Stomach (tissue), 9 donors: ENCODE measurements around the gene TMEM209. TPM values are rescaled to one million over a fixed set of nuclear protein-coding genes. Genes with fewer than 3 reads are reported as not detected.
"Not testable (repeated sequence)": the region's sequence is repeated elsewhere in the genome, so short reads cannot be mapped to it uniquely, and the experiment has no call there.

Experiments
- DNase-seq, 2 donors: peaks; one replicate each; pipeline versions ENCODE4 v3.0.0 to v3.0.0-alpha.2; 2013 to 2019
- H3K27ac ChIP-seq, 5 donors: fragments of 200-600 bp in 4 of 5; sonication (generic) in 4 of 5; one replicate each; pipeline ENCODE4 v1.5.1; 2013 to 2019; ENCODE audit warnings: mild to moderate bottlenecking in 1 of 5, moderate library complexity in 1 of 5
- H3K27me3 ChIP-seq, 3 donors: fragments of 200-600 bp; sonication (generic); one replicate each; pipeline ENCODE4 v1.5.1; 2017 to 2019; ENCODE audit warnings: mixed run types in 1 of 3
- H3K36me3 ChIP-seq, 4 donors: fragments of 200-600 bp; sonication (generic); 1 replicate in 3 of 4; 2 replicates in 1 of 4; pipeline ENCODE4 v1.5.1; 2016 to 2019
- H3K4me1 ChIP-seq, 4 donors: fragments of 200-600 bp; sonication (generic); one replicate each; pipeline ENCODE4 v1.5.1; 2016 to 2019
- H3K4me3 ChIP-seq, 4 donors: fragments of 200-600 bp; sonication (generic) in 3 of 4; one replicate each; pipeline ENCODE4 v1.5.1; 2016 to 2019; ENCODE audit warnings: mild to moderate bottlenecking in 1 of 4
- H3K9me3 ChIP-seq, 4 donors: fragments of 200-600 bp; sonication (generic); one replicate each; pipeline ENCODE4 v1.5.1; 2016 to 2019
- EP300 ChIP-seq: sonication (generic); formaldehyde crosslinking; IDR thresholded peaks from one replicate; pipeline ENCODE4 v1.6.1; 2017; ENCODE audit warnings: antibody characterized with exemption
- POLR2A ChIP-seq, 4 donors: fragments of 450-650 bp; IDR thresholded peaks; one replicate each; pipeline ENCODE4 v1.6.1; 2016; ENCODE audit warnings: antibody characterized with exemption in 4 of 4, control low read depth in 2 of 4, mild to moderate bottlenecking in 1 of 4, moderate library complexity in 1 of 4
- POLR2AphosphoS5 ChIP-seq, 3 donors: sonication (generic); formaldehyde crosslinking; IDR thresholded peaks; one replicate each; pipeline ENCODE4 v1.6.1; 2016; ENCODE audit warnings: antibody characterized with exemption in 3 of 3
- WGBS, 5 donors: extraction: QIAGEN DNeasy Blood & Tissue Kit in 3 of 5; methylation state at CpG; one replicate each; pipeline versions ENCODE4 v1.1.5 to v1.1.7; 2013 to 2018; 5-methylcytosine and 5-hydroxymethylcytosine counted together
- intact Hi-C: fragments of 100-400 bp; cut with DNase I; formaldehyde crosslinking; loops from one replicate; pipeline ENCODE4 v1.15.1; 2023; ENCODE audit warnings: low total_unique reads
- polyA plus RNA-seq, 3 donors: library from polyadenylated mRNA; stranded (reverse); fragments of 200-250 nt; gene quantifications; one replicate each; pipeline ENCODE4 v1.2.3, GENCODE V29; 2013
- total RNA-seq, 5 donors: library from RNA; depleted of rRNA; stranded (reverse); fragments of >200 nt; gene quantifications; one replicate each; pipeline versions ENCODE4 v1.1.0 to v1.2.3, GENCODE V29; 2014 to 2016
- TF ChIP-seq, protein P1 (sequence below), 7 experiments: fragments of 450-650 bp in 4 of 7; fragments of 200-600 bp in 3 of 7; sonication (generic) in 3 of 7; IDR thresholded peaks; one replicate each; pipeline ENCODE4 v1.5.1; 2016 to 2019; ENCODE audit warnings: antibody characterized with exemption in 7 of 7, control low read depth in 2 of 7, mild to moderate bottlenecking in 1 of 7
- donor health status: healthy with polysubstance abuse.
- donor health status: Bipolar disorder and iron deficiency.
- donor health status: healthy.

TMEM209 gene
- total and polyA plus RNA-seq, 8 donors, result 3.2 to 24.6 (median 8.9) TPM

GRCh38 chr7:130242198-130243014 lies 37.2 kb upstream of the TMEM209 start:
- 28 to 38% (median 35%) methylated on average over 5 of the region's 5 CpGs for WGBS, 5 donors
- no peaks in the 10 kb centered on the region for H3K27me3 ChIP-seq
- no peak overlapping the region for H3K4me3 ChIP-seq
- H3K27ac ChIP-seq, result no peak overlapping the region
- TF ChIP-seq, protein P1, sequence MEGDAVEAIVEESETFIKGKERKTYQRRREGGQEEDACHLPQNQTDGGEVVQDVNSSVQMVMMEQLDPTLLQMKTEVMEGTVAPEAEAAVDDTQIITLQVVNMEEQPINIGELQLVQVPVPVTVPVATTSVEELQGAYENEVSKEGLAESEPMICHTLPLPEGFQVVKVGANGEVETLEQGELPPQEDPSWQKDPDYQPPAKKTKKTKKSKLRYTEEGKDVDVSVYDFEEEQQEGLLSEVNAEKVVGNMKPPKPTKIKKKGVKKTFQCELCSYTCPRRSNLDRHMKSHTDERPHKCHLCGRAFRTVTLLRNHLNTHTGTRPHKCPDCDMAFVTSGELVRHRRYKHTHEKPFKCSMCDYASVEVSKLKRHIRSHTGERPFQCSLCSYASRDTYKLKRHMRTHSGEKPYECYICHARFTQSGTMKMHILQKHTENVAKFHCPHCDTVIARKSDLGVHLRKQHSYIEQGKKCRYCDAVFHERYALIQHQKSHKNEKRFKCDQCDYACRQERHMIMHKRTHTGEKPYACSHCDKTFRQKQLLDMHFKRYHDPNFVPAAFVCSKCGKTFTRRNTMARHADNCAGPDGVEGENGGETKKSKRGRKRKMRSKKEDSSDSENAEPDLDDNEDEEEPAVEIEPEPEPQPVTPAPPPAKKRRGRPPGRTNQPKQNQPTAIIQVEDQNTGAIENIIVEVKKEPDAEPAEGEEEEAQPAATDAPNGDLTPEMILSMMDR (IDR thresholded peaks at IDR 0.05), result peak in 5 of 7 experiments; percentile 48 to 65 (median 55)
- TF ChIP-seq POLR2A (IDR thresholded peaks at IDR 0.05), result no peak
- no peaks in the 10 kb centered on the region for H3K36me3 ChIP-seq
- H3K9me3 ChIP-seq, result peaks cover 0 to 7% (median 0%) of the 10 kb centered on the region in 4 donors
- intact Hi-C loops, result no loop called here
- H3K4me1 ChIP-seq, result peaks cover 0 to 4% (median 0%) of the 10 kb centered on the region in 4 donors
- peak; percentile 49 to 68 for DNase-seq

- Histone ChIP-seq H3K4me1 (peaks cover 0 to 4% (median 0%) of the 10 kb centered on the region in 4 donors), H3K27me3 (no peaks in the 10 kb centered on the region), H3K27ac (no peak overlapping the region), H3K36me3 (no peaks in the 10 kb centered on the region), H3K4me3 (no peak overlapping the region), H3K9me3 (no peaks in the 10 kb centered on the region)
- TF ChIP-seq POLR2A (IDR thresholded peaks at IDR 0.05) (no peak), EP300 (no peak), POLR2AphosphoS5 (IDR thresholded peaks at IDR 0.05) (no peak)
- TF ChIP-seq, protein P1 (IDR thresholded peaks at IDR 0.05), result no peak
- DNase-seq, result no peak
- WGBS, 5 donors, result 97 to 100% (median 98%) methylated on average over 1 of the region's 1 CpG
- intact Hi-C loops, result no loop called here
Observed at GRCh38 chr7:130240240-130240639, 35.0 kb upstream of the TMEM209 start.

GRCh38 chr7:130236361-130236760 lies 31.2 kb upstream of the TMEM209 start:
- intact Hi-C loops, H3K4me3 ChIP-seq: not testable (repeated sequence)
- 79 to 88% (median 84%) methylated on average over 4 of the region's 4 CpGs for WGBS, 5 donors

GRCh38 chr7:130234078-130234477 lies 28.9 kb upstream of the TMEM209 start:
- no peaks in the 10 kb centered on the region for H3K27me3 ChIP-seq
- intact Hi-C loops, result no loop called here
- no peak overlapping the region for H3K27ac ChIP-seq
- H3K36me3 ChIP-seq, result no peaks in the 10 kb centered on the region
- no peak overlapping the region for H3K4me3 ChIP-seq
- 65 to 90% (median 70%) methylated on average over 2 of the region's 2 CpGs for WGBS, 5 donors
- DNase-seq, result no peak
- TF ChIP-seq, protein P1 (IDR thresholded peaks at IDR 0.05), result no peak
- TF ChIP-seq POLR2AphosphoS5 (IDR thresholded peaks at IDR 0.05) (no peak), POLR2A (IDR thresholded peaks at IDR 0.05) (no peak), EP300 (no peak)
- H3K4me1 ChIP-seq, result no peaks in the 10 kb centered on the region
- no peaks in the 10 kb centered on the region for H3K9me3 ChIP-seq

More at GRCh38 chr7:130236361-130236760, 31.2 kb upstream of the TMEM209 start:
- not testable (repeated sequence) for H3K27ac ChIP-seq, H3K9me3 ChIP-seq, H3K4me1 ChIP-seq, DNase-seq, H3K27me3 ChIP-seq, H3K36me3 ChIP-seq

DNA sequence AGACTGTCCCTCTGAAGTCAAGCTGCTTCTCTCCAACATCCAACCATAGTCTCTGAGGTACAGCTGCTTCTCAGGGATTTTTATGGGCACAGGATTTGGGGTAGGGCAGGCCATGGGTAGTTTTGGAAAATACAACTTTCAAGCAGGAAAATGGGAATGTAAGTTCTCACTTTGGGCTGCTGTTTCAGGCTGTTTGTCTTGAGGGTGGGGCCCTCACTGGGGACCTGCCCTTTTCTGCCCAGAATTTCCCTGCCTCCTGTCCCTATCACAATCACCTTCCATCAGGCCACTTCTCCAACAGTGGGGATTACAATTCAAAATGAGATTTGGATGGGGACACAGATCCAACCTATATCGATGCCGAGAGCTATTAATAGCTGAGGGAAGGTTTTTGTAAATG lies 27.0 kb upstream of the TMEM209 start:
- no peak for DNase-seq
- no peaks in the 10 kb centered on the region for H3K27me3 ChIP-seq
- peaks cover 0 to 8% (median 4%) of the 10 kb centered on the region in 4 donors for H3K4me1 ChIP-seq
- whole genome bisulfite sequencing, 5 donors, result 60 to 93% (median 72%) methylated on average over 2 of the region's 2 CpGs
- no peak overlapping the region for H3K4me3 ChIP-seq
- no peaks in the 10 kb centered on the region for H3K36me3 ChIP-seq
- no peak overlapping the region for H3K27ac ChIP-seq
- intact Hi-C loops, result no loop called here
- TF ChIP-seq, protein P1 (IDR thresholded peaks at IDR 0.05), result no peak
- no peak for TF ChIP-seq POLR2AphosphoS5 (IDR thresholded peaks at IDR 0.05)
- no peak for TF ChIP-seq POLR2A (IDR thresholded peaks at IDR 0.05)
- no peak for TF ChIP-seq EP300
- no peaks in the 10 kb centered on the region for H3K9me3 ChIP-seq
